ENCODE data around the gene SGSM1. TPM values are rescaled to one million over a fixed set of nuclear protein-coding genes. Genes with fewer than 3 reads are reported as not detected.
"Not testable (repeated sequence)": the region's sequence is repeated elsewhere in the genome, so short reads cannot be mapped to it uniquely, and the experiment has no call there.

Gene SGSM1
- total RNA-seq, 1 donor from 2014 or later, result under 0.01 TPM

DNA sequence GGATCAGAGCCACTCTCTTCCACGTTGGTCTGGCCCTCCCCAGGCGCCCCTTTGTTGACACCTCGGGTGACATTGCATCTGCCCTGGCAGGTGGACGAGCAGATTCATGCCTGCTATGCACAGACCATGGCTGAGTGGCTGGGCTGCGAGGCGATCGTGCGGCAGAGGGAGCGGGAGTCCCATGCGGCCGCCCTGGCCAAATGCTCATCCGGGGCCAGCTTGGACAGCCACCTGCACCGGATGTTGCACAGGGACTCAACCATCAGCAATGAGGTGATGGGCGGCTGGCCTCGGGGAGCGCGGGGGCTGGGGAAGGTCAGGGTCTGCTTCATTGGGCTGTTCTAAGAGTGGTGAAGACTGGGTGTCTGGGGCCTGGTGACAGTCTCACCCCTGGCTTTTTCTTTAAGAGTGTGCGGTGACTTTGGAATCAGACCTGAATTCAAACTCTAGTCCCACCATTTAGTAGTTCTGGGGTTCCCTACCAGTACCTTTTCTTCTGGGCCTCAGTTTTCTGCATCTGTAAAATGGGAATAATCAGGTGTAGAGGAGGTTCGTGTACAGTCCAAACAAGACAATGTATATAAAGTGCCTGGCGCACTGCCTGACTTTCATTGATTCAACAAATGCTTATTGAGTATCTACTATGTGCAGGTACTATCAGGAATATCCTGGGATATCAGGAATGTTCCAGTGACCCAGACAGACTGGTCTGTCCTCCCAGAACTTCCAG is 87.5 kb downstream of the SGSM1 start:
- H3K36me3 ChIP-seq (ENCODE audit: control insufficient read depth in 3 of 3, insufficient read depth in 3 of 3, low read length in 3 of 3), result no peaks in the 10 kb centered on the region
- no peak overlapping the region for H3K9ac ChIP-seq (ENCODE audit: low read depth in 1 of 3, low read length in 3 of 3)
- H3K9me3 ChIP-seq (ENCODE audit: control insufficient read depth in 3 of 3, low read length in 3 of 3), result no peaks in the 10 kb centered on the region
- H3K27ac ChIP-seq (ENCODE audit: low read depth, low read length), result peak overlapping the region; percentile 86
- peaks cover 0 to 3% (median 0%) of the 10 kb centered on the region in 3 donors for H3K27me3 ChIP-seq (ENCODE audit: control insufficient read depth in 3 of 3, insufficient read depth in 3 of 3, low read length in 3 of 3)
- H3K4me1 ChIP-seq (ENCODE audit: control insufficient read depth in 3 of 3, insufficient read depth in 3 of 3, low read length in 3 of 3), result peaks cover 15 to 19% (median 15%) of the 10 kb centered on the region in 3 donors
- H3K4me3 ChIP-seq (ENCODE audit: low read length in 3 of 3), result no peak overlapping the region

DNA sequence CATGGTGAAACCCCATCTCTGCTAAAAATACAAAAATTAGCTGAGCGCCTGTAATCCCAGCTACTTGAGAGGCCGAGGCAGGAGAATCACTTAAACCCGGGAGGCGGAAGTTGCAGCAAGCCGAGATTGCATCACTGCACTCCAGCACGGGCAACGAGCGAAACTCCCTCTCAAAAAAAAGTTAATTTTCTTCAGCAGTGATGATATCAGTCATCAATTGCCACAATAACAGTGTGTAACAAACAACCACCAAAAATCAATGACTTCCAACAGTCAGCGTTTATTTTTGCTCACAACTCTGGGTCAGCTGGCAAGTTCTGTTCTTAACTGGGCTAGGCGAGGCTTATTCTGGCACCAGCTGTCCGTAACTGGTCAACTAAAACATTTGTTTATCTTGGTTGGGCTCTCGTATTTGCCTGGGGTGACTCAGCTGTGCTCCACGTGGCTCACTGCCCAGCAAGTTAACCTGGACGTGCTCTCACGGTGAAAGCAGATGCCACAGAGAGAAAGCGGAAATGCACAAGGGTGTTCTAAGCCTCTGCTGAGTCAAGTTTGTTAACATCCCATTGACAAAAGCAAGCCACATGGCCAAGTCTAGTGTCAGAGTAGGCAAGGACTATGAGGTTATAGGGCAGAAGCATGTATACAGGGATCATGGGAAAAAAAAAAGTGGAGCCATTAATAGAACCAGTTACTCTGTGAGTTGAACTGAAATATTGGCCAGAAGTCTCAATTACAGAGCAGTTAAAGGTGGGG is 88.4 kb downstream of the SGSM1 start:
- Histone ChIP-seq H3K9me3 (ENCODE audit: control insufficient read depth in 3 of 3, low read length in 3 of 3) (no peaks in the 10 kb centered on the region), H3K4me1 (ENCODE audit: control insufficient read depth in 3 of 3, insufficient read depth in 3 of 3, low read length in 3 of 3) (peaks cover 15 to 19% (median 15%) of the 10 kb centered on the region in 3 donors), H3K27me3 (ENCODE audit: control insufficient read depth in 3 of 3, insufficient read depth in 3 of 3, low read length in 3 of 3) (peaks cover 0 to 3% (median 0%) of the 10 kb centered on the region in 3 donors), H3K4me3 (ENCODE audit: low read length in 3 of 3) (peak overlapping the region; percentile 28 to 54 (median 50)), H3K9ac (ENCODE audit: low read depth in 1 of 3, low read length in 3 of 3) (peak overlapping the region in 2 of 3 donors; percentile 35 to 36), H3K36me3 (ENCODE audit: control insufficient read depth in 3 of 3, insufficient read depth in 3 of 3, low read length in 3 of 3) (no peaks in the 10 kb centered on the region), H3K27ac (ENCODE audit: low read depth, low read length) (peak overlapping the region; percentile 86)

DNA sequence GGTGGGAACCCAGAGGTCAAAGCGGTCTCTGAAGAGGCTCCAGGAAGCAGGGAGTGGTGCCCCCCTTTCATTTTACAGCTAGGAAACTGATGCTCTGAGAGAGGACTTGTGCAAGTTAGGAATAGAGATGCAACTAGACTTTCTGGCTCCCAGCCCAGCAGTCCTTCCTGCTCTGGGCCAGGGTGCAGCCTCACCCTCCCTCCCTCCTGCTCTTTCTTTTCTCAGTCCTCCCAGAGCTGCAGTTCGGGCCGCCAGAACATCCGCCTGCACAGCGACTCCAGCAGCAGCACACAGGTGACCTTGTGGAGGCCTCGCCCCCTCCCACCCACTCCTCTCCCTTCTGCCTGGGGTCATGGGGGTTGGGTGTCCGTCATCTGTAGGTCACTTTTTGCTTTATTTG is 89.0 kb downstream of the SGSM1 start:
- peak overlapping the region; percentile 86 for H3K27ac ChIP-seq (ENCODE audit: low read depth, low read length)
- peak overlapping the region; percentile 11 to 54 (median 50) for H3K4me3 ChIP-seq (ENCODE audit: low read length in 3 of 3)

DNA sequence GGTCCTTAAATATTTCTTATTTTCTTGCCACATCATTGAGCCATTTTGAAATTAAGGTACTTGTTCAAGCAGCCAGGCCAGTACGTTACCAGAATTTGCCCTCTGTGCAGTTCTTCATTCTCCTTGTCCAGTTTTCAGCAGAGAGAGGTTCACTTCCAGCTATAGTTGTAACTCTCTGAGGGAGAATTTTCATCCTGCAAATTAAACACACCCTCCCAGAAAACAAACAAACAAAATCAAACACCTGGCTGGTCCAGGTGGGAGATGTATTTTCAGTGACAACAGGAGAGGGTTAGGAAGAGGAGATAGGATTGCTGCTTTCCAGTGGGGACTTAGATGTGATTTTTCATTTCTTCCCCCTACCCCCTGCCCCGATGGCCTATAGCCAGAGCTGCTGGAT is 95.4 kb downstream of the SGSM1 start:
- no peak overlapping the region for H3K27ac ChIP-seq (ENCODE audit: low read depth, low read length)
- H3K4me3 ChIP-seq (ENCODE audit: low read length in 3 of 3), result no peak overlapping the region
- peaks cover 0 to 7% (median 0%) of the 10 kb centered on the region in 3 donors for H3K9me3 ChIP-seq (ENCODE audit: control insufficient read depth in 3 of 3, low read length in 3 of 3)
- H3K4me1 ChIP-seq (ENCODE audit: control insufficient read depth in 3 of 3, insufficient read depth in 3 of 3, low read length in 3 of 3), result no peaks in the 10 kb centered on the region
- peaks cover 0 to 3% (median 0%) of the 10 kb centered on the region in 3 donors for H3K27me3 ChIP-seq (ENCODE audit: control insufficient read depth in 3 of 3, insufficient read depth in 3 of 3, low read length in 3 of 3)
- H3K9ac ChIP-seq (ENCODE audit: low read depth in 1 of 3, low read length in 3 of 3), result no peak overlapping the region
- H3K36me3 ChIP-seq (ENCODE audit: control insufficient read depth in 3 of 3, insufficient read depth in 3 of 3, low read length in 3 of 3), result peaks cover 0 to 3% (median 2%) of the 10 kb centered on the region in 3 donors

More for the DNA sequence above, 89.0 kb downstream of the SGSM1 start:
- H3K27me3 ChIP-seq (ENCODE audit: control insufficient read depth in 3 of 3, insufficient read depth in 3 of 3, low read length in 3 of 3), result peaks cover 0 to 3% (median 0%) of the 10 kb centered on the region in 3 donors
- no peaks in the 10 kb centered on the region for H3K36me3 ChIP-seq (ENCODE audit: control insufficient read depth in 3 of 3, insufficient read depth in 3 of 3, low read length in 3 of 3)
- no peaks in the 10 kb centered on the region for H3K9me3 ChIP-seq (ENCODE audit: control insufficient read depth in 3 of 3, low read length in 3 of 3)
- H3K9ac ChIP-seq (ENCODE audit: low read depth in 1 of 3, low read length in 3 of 3), result peak overlapping the region in 2 of 3 donors; percentile 20 to 63
- H3K4me1 ChIP-seq (ENCODE audit: control insufficient read depth in 3 of 3, insufficient read depth in 3 of 3, low read length in 3 of 3), result peaks cover 15 to 19% (median 15%) of the 10 kb centered on the region in 3 donors

DNA sequence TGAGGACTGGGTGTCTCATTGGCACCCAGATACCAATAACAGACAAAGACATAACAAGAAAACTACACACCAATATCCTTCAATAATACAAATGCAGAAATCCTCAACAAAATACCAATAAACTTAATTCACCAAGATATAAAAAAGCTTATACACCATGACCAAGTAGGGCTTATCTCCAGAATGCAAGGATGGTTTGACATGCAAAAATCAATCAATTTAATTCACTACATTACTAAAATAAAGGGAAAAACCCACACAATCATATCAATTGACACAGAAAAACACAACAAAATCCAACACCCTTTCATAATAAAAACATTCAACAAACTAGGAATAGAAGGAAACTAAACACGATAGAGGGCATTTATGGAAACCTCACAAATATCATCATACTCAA is 99.9 kb downstream of the SGSM1 start:
- H3K9ac ChIP-seq (ENCODE audit: low read depth in 1 of 3, low read length in 3 of 3), result no peak overlapping the region
- H3K27ac ChIP-seq (ENCODE audit: low read depth, low read length), result no peak overlapping the region
- no peak overlapping the region for H3K4me3 ChIP-seq (ENCODE audit: low read length in 3 of 3)
- peaks cover 0 to 3% (median 2%) of the 10 kb centered on the region in 3 donors for H3K36me3 ChIP-seq (ENCODE audit: control insufficient read depth in 3 of 3, insufficient read depth in 3 of 3, low read length in 3 of 3)
- no peaks in the 10 kb centered on the region for H3K4me1 ChIP-seq (ENCODE audit: control insufficient read depth in 3 of 3, insufficient read depth in 3 of 3, low read length in 3 of 3)
- H3K9me3 ChIP-seq (ENCODE audit: control insufficient read depth in 3 of 3, low read length in 3 of 3), result peaks cover 0 to 7% (median 0%) of the 10 kb centered on the region in 3 donors
- no peaks in the 10 kb centered on the region for H3K27me3 ChIP-seq (ENCODE audit: control insufficient read depth in 3 of 3, insufficient read depth in 3 of 3, low read length in 3 of 3)

DNA sequence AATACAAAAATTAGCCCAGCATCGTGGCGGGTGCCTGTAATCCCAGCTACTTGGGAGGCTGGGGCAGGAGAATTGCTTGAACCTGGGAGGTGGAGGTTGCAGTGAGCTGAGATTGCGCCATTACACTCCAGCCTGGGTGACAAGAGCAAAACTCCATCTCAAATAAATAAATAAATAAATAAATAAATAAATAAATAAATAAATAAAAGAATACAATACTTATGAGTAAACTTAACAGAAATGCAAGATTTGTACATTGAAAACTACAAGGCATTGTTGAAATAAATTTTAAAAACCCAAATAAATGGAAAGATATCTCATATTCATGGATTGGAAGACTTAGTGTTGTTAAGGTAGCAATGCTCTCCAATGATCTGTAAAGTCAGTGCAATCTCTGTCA is 101.1 kb downstream of the SGSM1 start:
- not testable (repeated sequence) for H3K4me3 ChIP-seq (ENCODE audit: low read length in 3 of 3); H3K9ac ChIP-seq (ENCODE audit: low read depth in 1 of 3, low read length in 3 of 3); H3K9me3 ChIP-seq (ENCODE audit: control insufficient read depth in 3 of 3, low read length in 3 of 3); H3K27me3 ChIP-seq (ENCODE audit: control insufficient read depth in 3 of 3, insufficient read depth in 3 of 3, low read length in 3 of 3); H3K4me1 ChIP-seq (ENCODE audit: control insufficient read depth in 3 of 3, insufficient read depth in 3 of 3, low read length in 3 of 3); H3K27ac ChIP-seq (ENCODE audit: low read depth, low read length); H3K36me3 ChIP-seq (ENCODE audit: control insufficient read depth in 3 of 3, insufficient read depth in 3 of 3, low read length in 3 of 3)

DNA sequence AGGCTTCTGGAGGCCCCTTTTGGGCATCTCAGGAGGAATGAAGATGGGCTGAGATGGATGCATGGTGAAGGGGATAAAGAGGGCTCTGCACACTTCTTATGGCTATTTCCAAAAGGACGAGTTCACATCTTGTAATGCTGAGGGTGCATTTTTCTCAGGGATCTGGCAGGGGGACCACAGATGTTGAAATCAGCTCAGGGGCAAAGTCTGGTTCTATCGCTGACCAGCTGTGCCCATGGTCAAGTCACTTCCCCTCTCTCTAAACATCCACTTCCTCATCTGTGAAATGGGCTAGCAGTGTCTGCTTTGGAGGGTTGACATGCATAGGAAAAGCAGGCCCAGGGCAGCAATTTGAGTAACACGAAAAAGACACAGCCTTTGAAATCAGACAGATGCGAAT is 114.0 kb downstream of the SGSM1 start:
- Histone ChIP-seq H3K27ac (ENCODE audit: low read depth, low read length) (no peak overlapping the region), H3K9ac (ENCODE audit: low read depth in 1 of 3, low read length in 3 of 3) (no peak overlapping the region), H3K9me3 (ENCODE audit: control insufficient read depth in 3 of 3, low read length in 3 of 3) (no peaks in the 10 kb centered on the region), H3K4me3 (ENCODE audit: low read length in 3 of 3) (no peak overlapping the region), H3K4me1 (ENCODE audit: control insufficient read depth in 3 of 3, insufficient read depth in 3 of 3, low read length in 3 of 3) (no peaks in the 10 kb centered on the region), H3K27me3 (ENCODE audit: control insufficient read depth in 3 of 3, insufficient read depth in 3 of 3, low read length in 3 of 3) (peaks cover 0 to 3% (median 0%) of the 10 kb centered on the region in 3 donors), H3K36me3 (ENCODE audit: control insufficient read depth in 3 of 3, insufficient read depth in 3 of 3, low read length in 3 of 3) (no peaks in the 10 kb centered on the region)

DNA sequence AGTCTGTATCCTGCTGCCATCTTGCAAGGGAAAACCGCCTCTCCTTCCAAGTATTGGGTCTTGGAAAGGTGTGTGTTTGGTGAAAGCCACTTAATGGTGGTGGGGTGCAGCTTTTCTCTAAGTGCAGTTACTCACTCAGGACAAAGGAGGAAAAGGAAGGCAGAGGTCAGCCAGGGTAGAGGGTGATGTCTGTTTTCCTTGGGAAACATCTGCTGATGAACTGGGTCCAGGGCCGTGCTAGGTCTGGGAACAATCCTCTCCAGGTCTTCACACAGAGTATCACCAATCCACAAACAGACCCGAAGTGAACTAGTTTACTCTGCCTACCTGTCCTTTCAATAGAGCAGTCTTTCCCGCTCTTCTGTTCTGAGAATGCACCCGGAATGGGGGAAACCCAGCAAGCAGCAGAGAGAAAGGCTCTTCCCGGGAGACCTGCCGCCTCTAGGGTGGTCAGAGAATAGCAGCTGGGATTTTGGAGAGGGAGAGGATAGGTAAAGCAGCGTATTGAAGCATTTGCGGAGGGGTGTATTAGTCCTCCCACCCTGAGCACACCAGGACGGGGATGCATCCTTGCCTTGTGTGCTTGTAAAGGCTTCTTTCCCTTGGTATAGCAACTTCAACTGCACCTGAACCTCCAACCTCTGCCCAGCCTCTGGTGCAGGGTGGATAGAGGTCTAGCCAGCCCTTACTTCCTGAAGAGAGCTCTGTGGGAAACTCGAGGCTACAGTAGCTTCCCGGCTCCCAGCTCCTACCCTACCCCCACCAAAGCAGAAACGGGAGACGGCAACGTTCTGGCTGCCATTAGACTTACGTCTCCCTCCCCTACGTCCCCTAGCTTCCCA is 119.8 kb downstream of the SGSM1 start:
- no peaks in the 10 kb centered on the region for H3K27me3 ChIP-seq (ENCODE audit: control insufficient read depth in 3 of 3, insufficient read depth in 3 of 3, low read length in 3 of 3)
- H3K27ac ChIP-seq (ENCODE audit: low read depth, low read length), result no peak overlapping the region
- H3K36me3 ChIP-seq (ENCODE audit: control insufficient read depth in 3 of 3, insufficient read depth in 3 of 3, low read length in 3 of 3), result no peaks in the 10 kb centered on the region
- H3K9ac ChIP-seq (ENCODE audit: low read depth in 1 of 3, low read length in 3 of 3), result no peak overlapping the region
- no peaks in the 10 kb centered on the region for H3K9me3 ChIP-seq (ENCODE audit: control insufficient read depth in 3 of 3, low read length in 3 of 3)
- H3K4me3 ChIP-seq (ENCODE audit: low read length in 3 of 3), result no peak overlapping the region
- no peaks in the 10 kb centered on the region for H3K4me1 ChIP-seq (ENCODE audit: control insufficient read depth in 3 of 3, insufficient read depth in 3 of 3, low read length in 3 of 3)

DNA sequence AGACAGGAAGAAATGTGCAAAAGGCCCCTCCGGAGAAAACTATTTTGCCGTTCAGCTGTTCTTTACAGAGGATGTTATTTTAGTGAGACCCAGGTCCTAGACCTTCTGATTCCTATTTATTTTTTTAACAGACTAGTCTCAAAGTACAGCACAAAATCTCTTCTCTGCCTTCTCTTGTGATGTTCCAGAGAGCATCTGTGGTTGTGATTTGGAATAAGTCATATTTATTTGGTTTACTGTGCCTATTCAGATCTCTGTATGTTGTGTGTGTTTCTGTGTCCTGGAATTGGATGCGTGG is 120.4 kb downstream of the SGSM1 start:
- no peak overlapping the region for H3K27ac ChIP-seq (ENCODE audit: low read depth, low read length)

More for the DNA sequence above, 120.4 kb downstream of the SGSM1 start:
- Histone ChIP-seq H3K4me1 (ENCODE audit: control insufficient read depth in 3 of 3, insufficient read depth in 3 of 3, low read length in 3 of 3) (no peaks in the 10 kb centered on the region), H3K9me3 (ENCODE audit: control insufficient read depth in 3 of 3, low read length in 3 of 3) (no peaks in the 10 kb centered on the region), H3K36me3 (ENCODE audit: control insufficient read depth in 3 of 3, insufficient read depth in 3 of 3, low read length in 3 of 3) (no peaks in the 10 kb centered on the region), H3K9ac (ENCODE audit: low read depth in 1 of 3, low read length in 3 of 3) (no peak overlapping the region), H3K4me3 (ENCODE audit: low read length in 3 of 3) (no peak overlapping the region), H3K27me3 (ENCODE audit: control insufficient read depth in 3 of 3, insufficient read depth in 3 of 3, low read length in 3 of 3) (peaks cover 0 to 3% (median 3%) of the 10 kb centered on the region in 3 donors)

All from skeletal muscle tissue (tissue), 4 donors.